Left renal pelvis (tissue), 4 donors: Measurements from ENCODE around the gene STAMBPL1. TPM values are rescaled to one million over a fixed set of nuclear protein-coding genes. Genes with fewer than 3 reads are reported as not detected.
A peak's percentile ranks its signal among the peaks of the same experiment; 100 is the strongest.
"Not testable (repeated sequence)": the region's sequence is repeated elsewhere in the genome, so short reads cannot be mapped to it uniquely, and the experiment has no call there.

Experiments used
- DNase-seq, 4 donors: peaks; one replicate each; pipeline ENCODE4 v3.0.0-alpha.2; 2013; ENCODE audit warnings: low read depth in 4 of 4, low spot score in 3 of 4
- polyA plus RNA-seq, 4 donors: library from polyadenylated mRNA; unstranded; fragments of 120-200 nt; gene quantifications; one replicate each; pipeline ENCODE4 v1.2.1, GENCODE V29; 2013; ENCODE audit not compliant: insufficient read length in 4 of 4

STAMBPL1 gene
- polyA plus RNA-seq, 4 donors: 2.0 to 3.3 (median 2.1) TPM

DNA sequence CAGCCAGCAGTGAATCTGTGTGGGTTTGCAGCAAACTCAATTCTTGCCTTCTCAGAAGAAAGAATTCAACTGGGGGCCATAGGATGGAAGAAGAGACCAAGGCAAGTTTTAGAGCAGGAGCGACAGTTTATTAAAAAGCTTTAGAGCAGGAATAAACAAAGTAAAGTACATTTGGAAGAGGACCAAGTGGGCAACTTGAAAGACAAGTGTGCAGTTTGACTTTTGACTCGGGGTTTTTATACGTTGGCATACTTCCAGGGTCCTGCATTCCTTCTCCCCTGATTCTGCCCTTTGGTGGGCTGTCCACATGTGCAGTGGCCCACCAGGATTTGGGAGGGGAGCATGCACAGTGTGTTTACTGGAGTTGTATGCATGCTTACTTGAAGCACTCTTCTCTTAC lies 25.4 kb upstream of the STAMBPL1 start:
- no peak for DNase-seq

DNA sequence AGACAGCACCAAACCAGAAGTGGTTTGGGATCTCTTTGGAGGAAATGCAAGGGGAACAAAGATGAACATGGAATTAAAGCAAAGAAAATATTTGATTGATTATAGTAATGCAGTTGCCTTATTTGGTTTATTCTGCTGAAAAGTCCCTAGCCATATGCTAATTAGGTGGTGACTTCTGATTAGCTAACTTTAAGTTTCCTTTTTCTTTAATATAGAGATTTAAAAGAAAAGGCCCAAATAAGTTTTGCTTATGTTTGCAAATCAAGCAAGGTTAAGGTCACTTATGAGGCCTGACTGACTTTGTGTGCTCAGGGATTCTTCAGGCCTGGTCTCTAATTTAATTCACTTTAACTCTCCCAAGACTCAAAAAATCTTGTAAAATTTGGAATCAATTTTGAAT lies 22.2 kb upstream of the STAMBPL1 start:
- no peak for DNase-seq

DNA sequence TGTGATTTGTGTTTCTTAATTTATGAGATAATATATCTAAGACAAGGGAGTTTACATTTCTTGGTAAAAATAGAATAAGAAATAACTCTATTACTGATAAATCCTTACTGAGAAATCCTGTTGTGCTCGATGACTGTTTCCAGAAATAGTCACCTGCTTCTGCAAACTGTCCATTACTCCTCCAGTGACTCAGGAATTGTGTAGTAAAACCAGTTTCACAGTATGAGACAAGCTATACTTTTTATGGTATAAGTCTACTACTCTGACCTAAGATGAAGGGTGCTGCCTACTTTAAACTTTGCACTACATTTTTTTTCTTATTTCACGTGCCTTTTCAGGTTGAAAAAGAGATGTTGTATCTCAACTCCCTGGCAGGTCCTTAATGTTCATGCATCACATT lies 21.6 kb upstream of the STAMBPL1 start:
- DNase-seq: no peak

DNA sequence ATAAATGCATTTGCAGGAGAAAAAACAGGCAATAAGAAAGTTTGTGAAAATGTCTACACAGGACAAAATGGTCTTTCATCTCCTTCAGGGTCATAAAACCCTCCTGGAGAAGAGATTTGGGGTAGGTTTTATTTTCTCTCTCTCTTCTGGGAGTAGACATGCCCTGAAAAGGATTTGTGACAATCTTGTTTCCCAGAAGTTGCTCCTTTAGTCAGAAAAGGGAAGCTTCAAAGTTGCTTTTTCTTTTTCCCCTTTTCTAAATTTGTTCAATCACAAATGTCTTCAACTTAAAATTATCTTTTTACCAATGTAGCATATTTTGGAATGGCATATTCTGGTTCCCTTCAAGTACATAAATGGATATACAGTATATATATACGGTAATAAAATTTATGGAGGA lies 19.0 kb upstream of the STAMBPL1 start:
- DNase-seq: no peak

DNA sequence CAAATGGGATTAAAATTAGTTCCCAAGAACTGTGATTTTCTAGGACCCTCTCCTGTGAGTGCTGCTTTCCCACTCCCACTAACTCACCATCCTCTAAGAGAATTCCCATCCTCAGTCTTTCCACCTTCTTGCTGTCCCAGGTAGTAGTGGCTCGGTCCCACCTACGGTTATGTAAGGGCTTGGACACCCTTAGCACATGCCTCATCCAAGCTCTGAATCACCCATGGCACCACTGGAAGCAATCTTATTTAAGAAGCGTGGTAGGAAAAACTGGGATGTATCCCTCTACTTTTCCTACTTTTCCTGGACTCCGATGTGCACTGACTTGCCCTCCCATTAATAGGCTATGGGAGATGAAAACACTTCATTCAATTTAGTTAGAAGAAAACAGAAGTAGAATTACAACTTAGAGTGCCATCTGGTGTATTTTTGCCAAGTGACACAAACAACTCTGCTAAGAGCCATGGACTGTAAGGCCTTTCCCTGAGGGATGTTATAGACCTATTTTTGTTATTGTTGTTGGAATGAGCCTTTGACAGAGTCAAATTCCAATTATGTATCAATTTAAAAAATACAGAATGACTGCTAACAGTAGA lies 14.7 kb upstream of the STAMBPL1 start:
- no peak for DNase-seq

DNA sequence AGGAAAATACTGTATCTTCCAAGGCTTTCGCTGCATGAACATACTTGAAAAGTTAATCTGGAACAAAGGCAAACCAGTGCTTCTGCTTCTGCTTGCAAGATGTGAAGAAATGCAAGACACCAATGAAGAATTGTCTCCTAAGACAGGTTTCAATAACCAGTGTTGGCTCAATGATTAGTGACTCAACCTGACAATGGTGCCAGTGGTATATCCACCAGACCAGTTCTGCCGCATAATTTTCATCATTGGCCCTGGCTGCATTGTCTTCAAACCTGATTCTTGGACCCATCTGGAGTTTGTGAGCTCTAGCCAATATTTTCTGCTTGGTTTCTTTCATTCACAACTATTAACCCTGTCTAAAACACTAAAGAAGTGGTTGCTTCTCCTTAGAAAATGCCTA lies 13.6 kb upstream of the STAMBPL1 start:
- DNase-seq: no peak

DNA sequence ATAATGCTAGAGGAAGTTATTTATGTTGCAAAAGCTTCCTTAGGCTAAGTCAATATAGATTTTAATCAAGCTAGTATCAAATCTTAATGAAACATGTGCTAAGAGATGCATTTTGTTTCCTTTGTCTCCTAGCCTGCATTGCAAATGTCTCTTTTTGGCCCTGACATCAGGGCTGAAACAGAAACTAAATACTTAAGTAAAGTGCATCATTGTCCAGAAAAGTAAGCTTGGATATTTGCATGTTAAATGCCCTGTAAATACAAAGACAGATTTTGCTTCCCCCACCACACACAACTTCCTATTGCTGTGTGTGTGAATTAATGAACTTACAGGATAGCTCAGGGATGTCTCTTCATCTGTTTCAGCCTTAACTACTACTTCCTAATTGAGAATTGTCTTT lies 10.0 kb upstream of the STAMBPL1 start:
- no peak for DNase-seq

DNA sequence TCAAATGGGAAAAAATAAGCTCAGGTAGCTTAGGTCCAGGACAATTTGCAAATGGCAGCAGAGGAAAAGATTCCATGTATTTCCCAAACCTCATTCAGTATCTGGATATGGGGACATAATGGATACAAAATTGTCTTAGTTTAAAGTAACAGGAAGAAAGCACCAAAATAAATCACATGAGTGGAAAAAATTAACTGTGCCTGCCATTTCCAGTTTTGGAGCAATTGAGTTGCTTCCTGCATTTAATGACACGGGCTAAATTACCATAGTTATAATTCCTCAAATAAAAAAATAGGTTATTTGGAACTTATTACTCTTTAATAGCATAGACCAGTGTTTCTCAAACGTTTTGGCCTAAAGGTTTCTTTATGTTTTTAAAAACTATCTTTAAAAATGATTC lies 6.3 kb upstream of the STAMBPL1 start:
- no peak for DNase-seq

DNA sequence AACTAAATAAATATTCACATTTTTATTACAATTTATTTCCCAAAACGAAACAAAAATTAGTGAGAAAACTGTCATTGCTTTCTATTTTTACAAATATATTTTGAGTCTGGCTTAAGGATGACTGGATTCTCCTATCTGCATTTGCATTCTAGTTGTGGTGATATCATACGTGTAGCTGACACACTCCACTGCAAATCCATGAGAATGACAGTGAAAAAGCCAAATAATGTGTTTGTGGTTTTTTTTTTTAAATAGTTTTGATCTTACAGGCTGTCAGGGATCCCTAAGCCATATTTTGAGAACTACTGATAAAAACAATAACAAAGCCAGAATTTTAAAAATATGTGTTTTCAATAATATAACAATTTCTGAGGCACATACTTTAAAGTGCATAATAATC lies 5.8 kb upstream of the STAMBPL1 start:
- DNase-seq: no peak

DNA sequence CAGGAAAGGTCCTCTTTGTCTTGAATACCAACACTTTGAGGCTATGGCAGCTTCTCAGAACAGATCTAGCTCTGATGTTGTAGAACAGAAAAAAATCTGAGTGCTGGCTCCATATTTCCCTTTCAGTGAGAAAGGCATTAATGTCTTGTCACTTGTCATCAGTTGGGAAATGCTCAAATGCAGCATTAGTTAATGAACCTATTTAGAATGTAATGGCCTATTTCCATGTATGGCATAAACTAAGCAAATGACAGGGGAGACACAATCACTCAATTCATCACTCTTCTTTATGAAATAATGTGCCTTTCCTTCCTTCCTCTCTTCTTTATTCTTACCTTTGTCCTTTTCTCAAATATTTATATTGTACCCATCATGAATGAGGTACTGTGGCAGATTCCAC lies 5.0 kb upstream of the STAMBPL1 start:
- DNase-seq: no peak

DNA sequence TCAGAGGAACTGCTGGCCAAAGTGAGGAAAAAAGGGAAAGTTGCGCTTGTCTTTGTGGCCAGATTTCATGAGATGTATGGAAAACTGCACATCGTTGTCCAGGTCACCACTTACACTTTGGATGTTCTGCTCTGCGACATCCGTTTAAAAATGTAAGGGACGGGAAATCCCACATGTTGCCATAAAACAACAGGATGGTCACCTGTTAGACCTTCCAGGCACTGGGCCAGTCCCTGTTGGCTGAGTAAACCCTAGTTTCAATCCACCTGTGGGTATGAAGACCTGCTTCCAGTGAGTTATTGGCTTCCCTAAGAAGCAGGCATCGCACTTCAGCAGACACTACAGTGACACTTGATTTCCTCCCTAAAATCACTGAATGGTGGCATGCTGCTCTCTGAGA lies 2.7 kb upstream of the STAMBPL1 start:
- no peak for DNase-seq

DNA sequence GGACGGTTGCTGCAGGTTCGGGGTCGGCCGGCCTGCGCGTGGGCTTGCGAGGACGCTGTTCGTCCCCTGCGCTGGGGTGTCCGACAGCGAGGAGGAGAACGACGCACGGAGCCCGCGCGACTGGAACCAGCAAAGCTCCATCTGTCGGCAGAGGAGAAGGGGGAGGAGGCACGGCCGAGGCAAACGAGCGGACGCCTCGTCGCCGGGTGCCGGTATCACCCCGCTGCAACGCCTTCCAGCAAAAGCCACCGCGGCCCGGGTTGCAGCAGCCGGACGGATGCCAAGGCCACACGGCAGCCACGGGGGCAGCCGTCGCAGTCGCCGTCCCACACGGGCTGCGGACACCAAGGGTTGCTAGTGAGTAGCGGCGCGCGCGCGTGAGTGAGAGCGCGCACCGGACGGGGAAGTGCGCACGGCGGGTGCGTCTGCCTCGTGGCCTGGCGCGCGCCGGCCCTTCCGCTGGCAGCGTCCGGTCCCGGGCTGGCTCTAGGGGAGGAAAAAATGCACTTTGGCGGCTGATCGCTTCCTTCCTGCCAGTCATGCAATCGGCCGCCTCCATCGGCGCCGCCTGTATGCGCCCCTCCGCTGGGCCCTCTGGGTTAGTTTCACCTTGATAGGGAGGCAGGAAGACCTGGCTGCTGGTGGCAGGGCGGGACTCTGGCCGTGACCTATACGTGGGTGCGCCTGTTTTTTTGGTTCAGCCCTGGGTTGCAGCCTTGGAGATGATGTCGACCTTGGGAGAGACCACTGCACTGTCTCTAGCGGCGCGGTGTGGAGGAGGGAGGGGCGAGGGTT lies 434 bp downstream of the STAMBPL1 start:
- peak; percentile 41 to 58 (median 54) for DNase-seq

DNA sequence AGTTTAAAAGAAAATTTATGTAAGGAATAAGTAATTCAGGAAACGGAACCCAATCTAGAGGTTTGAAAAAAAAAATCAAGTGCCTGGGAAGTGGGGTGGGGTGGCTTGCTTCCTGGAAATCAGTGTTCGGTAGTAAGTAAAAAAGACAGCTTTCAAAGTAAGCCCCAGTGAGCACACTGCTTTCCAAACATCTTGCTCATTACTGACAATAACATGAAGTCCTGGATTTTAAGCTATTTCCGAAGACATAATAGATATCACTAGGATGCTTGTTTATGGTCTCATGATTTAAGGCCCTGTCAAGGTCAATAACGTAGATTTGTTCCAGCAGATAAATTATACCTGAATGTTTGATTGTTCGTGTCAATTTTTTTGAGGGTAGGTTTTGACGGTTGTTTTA lies 1.3 kb downstream of the STAMBPL1 start:
- no peak for DNase-seq

DNA sequence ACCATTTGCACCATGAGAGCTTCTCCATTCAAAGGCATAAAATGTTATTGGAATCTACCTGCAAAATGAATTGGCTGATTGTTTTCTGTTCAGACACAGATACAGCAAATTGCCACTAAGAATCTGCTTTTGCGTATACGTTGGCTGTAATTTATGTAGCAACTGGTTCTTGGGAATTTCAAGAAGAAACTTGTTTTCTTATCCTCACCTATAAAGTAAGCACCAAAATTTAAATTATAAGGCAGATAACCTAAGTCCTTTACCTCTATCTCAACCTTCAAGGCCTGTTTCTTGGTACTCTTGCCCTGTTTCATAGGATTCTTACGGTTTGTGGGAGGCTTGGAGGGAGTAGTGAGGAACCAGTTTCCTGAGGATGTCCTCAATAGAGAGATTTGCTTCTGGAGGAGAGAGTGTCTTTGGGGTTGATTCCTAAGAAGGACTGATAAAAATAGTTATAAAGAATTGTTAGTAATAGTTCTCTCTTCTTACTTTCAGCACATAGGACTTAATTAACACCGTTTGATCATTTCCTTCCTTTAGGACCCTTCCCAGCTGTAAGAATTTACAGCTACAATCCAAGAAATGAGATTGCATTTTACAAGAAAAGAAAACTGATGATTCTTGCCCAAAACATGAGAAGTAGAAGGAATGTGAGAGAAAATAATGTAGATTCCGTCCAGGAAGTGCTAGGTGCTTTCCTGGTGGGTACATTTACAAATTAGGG lies 2.0 kb downstream of the STAMBPL1 start:
- DNase-seq: no peak

DNA sequence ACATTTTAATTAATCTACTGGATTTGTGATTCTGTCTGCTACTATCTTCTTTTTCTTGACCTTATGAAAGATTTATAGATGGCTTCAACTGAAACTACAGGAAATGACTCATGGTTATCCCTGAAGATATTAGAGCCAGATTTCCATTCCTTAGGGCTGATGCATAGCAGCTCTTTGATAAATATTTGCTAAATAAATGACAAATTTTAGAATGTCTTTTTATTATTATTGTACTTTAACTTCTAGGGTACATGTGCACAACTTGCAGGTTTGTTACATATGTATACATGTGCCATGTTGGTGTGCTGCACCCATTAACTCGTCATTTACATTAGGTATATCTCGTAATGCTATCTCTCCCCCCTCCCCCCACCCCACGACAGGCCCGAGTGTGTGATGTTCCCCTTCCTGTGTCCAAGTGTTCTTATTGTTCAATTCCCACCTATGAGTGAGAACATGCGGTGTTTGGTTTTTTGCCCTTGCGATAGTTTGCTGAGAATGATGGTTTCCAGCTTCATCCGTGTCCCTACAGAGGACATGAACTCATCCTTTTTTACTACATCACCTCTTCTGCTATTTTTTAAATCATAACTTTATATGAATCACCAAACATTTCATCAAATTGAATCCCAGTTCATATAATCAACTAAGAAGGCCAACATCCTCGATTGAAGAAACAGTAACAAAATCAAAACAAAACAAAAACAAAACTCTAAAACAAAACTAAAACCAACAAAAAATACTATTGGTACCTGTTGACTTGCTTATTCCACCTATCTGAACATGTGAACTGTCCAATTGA lies 2.8 kb downstream of the STAMBPL1 start:
- not testable (repeated sequence) for DNase-seq

DNA sequence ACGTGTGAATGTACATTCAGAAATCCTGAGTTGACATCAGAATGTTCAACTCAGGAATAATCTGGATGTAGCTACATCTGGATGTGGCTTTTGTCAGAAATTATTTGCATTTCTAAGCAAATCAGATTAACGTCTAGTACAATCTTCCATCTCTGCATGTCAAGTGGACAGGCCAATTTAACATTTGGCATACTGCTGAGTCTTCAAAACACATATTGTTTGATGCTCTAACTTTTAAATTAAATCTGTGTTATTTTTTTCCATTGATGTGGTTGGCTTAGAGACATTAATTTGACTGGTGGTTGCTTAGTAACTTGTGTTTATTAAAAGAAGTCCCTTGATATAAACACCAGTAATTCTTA lies 3.4 kb downstream of the STAMBPL1 start:
- no peak for DNase-seq

DNA sequence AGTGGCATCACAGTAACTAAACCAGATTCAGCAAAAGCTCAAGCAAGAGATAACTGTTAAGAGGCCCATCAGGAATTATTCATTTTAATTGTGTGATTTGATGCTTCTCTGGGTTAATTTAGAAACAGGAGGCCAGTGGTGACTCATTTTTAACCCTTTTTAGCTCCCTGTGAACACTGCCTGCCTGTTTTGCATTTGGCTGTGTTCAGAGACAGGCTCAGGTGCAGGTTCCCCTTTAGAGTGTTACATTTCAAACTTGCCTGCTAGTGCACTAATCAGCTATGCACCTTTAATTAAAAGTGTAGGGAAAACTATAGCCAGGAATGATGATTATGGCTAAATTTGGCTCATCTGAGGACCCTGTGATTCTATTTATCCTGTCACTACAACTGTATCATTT lies 6.5 kb downstream of the STAMBPL1 start:
- DNase-seq: no peak

DNA sequence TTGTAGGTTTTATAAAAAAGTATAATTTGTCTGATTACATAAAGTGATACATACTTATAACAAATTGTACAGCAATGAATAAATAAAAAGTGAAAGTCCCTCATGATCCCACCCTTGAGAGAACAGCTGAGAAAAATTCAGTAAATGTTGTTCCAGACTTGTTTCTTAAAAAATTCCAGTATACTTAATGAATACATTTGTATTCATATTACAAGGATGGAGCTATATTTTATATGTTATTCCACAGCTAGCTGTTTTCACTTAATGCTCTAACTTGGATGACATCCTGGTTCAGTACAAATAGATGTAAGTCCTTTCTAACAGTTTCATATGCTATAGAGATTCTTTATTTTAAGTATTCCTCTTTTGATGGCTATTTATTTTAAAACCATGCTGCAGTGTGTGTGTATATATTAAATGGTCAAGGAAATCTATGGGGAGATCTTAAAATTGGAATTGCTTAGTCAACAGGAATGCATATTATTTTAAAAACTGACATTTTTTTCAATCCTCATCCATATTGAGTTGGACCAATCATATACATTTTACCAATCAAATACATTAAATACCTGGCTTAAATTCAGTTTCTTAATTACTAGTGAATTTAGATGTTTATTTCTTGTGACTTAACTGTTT lies 8.9 kb downstream of the STAMBPL1 start:
- no peak for DNase-seq

DNA sequence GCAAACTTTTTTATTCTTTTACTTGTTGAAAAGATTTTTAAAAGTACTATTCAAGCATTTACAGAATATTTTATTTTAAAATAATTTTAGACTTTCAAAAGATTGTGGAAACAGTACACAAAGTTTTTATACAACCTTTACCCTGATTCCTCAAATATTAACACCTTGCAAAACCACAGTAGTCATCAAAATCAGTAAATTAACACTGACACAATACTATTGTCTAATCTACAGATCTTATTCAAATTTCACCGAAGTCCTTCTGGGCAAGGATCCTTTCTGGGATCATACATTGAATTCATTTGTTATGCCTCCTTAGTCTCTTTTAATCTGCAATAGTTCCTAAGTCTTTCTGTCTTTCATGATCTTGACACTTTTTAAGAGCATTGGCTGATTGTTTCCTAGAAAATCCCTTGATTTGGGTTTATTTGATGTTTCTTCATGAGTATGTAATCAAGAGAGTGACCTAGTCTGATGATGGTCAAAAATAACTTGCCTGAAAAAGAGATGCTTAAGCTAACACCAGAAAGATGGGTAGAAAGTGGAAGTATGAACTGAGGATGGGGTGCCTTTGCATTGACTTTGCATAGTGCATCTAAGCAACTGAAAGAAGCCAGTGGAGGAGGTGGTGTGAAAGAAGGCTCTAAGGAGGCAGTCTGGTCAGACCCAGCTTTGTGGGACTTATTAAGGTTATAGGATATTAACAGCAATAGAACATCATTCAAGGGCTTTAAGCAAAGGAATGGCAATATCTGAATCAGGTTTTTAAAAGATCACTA lies 9.7 kb downstream of the STAMBPL1 start:
- DNase-seq: no peak
